Activated gamma-delta T cell treated with Interleukin-2 at 50 U/mL for 16 hours (primary cell): ENCODE results near the gene NDST4.

ENCODE experiments used
- DNase-seq: peaks from one replicate; pipeline ENCODE4 v3.0.0-alpha.2; 2020

The NDST4 gene

GRCh38 chr4:115113506-115114106, at the start of gene NDST4:
NDST4 (minus strand) TSS chr4:115113620; CDS start chr4:115077036, 36,584 bp downstream.
- no peak for DNase-seq

DNA sequence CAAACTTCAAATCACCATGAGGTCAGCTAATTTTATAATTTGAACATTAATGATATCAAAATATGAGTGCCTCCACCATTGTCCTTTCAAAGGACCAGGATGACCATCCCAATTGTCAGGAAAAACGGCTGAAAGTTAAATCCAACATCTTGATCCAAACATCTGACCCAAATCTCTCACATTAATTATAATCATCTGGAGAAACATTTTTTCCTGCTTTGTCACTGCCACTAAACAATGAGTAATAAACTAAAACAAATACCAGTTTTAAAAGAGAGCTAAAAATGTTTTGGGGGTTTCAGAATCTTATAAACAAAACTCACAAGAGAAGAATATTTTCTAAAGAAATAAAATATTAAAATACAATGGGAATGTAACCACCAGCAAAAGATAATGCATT, 45.7 kb upstream of the NDST4 start:
- no peak for DNase-seq

DNA sequence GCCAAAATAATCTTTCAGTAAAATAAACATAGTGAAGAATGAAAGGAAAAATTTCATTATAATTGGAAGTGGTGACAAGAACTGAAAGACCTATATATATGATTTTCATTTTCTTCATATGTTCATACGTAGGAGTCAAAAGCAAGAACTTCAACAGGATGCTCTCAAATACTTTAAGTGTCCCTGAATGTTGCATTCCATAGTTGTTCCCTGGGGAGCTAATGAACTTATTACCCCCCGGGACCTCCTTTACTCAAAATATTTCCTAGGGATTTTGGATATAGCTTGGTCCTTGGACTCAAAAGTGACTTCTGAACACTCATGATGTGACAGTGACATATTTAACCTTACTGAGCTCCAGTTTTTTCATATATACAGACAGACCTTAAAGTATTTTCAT, 44.9 kb upstream of the NDST4 start:
- no peak for DNase-seq

GRCh38 chr4:115154826-115155225, 41.4 kb upstream of the NDST4 start:
- no peak for DNase-seq

- DNase-seq, result no peak
These were observed 39.5 kb upstream of the NDST4 start for GRCh38 chr4:115152965-115153364.

- no peak for DNase-seq
These were observed 38.7 kb upstream of the NDST4 start for GRCh38 chr4:115152081-115152480.

GRCh38 chr4:115149106-115149505, 35.7 kb upstream of the NDST4 start:
- DNase-seq, result no peak

- no peak for DNase-seq
These were observed 32.2 kb upstream of the NDST4 start for GRCh38 chr4:115145393-115146160.

DNA sequence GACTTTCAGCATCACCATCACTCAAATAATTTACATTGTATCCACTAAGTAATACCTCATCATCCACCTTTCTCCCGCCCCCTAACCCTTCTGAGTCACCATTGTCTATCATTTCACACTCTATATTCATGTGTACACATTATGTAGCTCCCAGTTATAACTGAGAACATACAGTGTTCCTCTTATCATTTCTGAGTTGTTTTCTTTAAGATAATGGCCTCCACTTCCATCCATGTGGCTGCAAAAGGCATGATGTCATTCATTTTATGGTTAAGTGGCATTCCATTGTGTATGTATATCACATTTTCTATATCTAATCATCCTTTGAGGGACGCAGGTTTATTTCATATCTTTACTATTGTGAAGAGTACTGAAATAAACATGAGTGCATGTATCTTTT, 14.6 kb upstream of the NDST4 start:
- DNase-seq, result no peak

GRCh38 chr4:115126491-115126890, 13.1 kb upstream of the NDST4 start:
- no peak for DNase-seq

DNA sequence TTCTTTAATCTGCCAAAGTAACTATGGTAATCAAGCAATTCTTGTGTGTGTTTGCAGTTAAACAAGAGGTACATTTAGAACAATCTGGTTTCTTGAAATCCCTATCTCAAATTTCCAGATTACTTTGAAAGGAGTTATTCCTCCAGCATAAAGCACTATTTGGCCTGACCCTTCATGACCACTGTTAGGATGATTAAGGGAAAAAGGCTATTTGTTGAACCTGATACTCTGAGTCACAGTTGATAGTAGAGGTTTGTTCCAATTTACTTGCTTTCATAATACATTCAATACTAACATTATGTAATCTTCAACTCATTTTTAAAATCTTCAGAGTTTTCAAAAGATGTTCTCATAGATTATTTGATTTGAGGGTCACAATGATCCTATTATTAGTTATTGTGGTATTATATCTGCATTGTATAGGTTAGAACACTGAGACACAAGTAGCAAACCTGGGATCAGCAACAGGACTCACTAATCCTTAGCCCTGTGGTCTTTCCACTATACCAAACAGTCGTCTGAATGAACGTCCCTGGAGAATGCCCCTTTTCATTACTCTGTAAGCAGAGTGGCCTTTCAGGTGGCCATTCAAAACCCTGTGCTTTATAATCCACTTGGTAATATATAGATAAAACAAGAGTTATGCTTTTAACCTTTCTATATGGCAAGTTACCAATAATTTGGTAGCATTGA, 8.1 kb upstream of the NDST4 start:
- no peak for DNase-seq

DNA sequence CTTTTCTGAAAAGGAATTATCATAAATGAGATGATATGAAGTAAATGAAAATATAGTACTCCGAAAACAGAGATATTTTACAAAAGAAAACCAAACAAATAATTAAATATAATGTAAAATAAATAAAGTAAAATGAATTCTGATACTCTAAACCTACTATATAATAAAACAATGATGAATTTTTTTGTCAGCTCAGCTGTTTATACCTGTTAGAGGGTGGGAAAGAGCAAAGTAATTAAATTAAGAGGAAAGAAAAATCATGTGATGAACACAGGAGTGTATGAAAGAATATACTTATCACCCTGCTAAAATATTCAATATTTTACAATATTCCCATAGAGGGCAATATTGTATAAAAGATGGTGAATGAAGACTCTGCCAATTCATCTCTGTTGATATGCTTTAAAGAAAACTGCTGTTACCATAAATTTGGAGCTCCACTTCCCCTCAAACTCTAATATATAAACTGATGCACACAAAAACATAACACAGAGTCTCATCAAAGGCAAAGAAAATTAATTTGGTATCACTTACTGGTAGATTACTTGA, 6.5 kb upstream of the NDST4 start:
- DNase-seq, result no peak

DNA sequence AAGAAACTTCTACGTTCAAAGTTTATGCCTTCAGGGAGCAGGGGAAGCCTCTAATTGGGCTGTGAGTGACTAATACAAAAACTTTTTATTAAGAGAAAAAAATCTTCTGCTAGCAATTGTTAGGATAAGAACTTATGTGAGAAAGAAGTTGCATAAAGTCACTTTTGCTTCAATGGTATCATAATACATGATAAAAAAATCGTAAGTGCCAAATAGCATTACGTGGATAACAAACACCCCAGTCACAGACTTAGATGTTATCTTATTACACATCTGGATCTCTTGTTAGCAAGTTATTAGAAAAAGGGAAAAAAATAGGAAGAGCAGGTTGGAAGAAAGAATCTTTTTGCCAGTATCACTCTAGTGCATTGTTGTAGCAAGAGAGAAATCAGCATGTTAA, 4.2 kb upstream of the NDST4 start:
- no peak for DNase-seq

DNA sequence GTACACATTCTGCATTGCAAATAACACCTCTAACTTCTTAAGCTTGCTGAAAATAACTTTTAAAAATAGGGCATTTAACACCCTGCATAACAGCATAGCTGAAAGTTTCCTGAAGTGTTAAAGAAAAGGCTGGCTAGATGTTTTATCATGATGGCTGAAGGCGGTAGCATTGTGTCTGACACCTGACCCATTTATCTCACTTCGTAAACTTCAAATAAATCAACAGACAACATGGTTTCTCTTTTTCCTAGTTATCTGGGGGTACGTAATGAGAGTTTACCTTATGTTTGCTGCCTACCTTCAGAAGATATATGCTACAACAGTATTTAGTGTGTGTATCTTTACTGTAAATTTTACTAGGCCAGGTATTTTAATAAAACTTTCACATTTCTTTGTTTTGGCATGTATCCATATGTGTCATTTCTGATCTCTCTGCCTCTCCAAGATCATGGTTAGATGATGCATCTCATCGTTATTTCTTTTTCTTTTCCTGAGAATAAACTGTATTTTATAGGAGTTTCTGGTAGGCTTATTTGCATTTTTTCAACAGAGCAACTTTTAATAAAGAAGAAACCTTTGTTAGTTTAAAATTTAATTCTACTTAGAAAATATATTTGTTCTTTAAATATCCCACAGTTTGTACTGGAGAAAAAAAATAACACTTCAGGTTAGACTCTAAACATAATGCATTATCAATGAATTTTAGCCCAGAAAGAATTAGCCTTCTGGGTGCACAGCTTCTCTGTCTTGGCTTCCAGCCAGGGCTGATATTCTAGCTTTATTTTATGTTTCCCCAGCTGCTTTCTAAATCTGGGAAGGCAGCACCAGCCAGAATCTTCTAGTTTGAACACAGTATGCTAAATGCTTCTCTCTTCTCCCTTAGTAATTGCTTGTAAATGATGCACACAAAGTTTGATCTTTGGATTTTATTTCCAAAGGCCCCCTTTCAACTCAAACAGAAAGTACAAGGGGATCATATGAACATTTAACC, 2.9 kb downstream of the NDST4 start:
- DNase-seq, result no peak

GRCh38 chr4:115108850-115109249, 4.6 kb downstream of the NDST4 start:
- DNase-seq, result no peak

DNA sequence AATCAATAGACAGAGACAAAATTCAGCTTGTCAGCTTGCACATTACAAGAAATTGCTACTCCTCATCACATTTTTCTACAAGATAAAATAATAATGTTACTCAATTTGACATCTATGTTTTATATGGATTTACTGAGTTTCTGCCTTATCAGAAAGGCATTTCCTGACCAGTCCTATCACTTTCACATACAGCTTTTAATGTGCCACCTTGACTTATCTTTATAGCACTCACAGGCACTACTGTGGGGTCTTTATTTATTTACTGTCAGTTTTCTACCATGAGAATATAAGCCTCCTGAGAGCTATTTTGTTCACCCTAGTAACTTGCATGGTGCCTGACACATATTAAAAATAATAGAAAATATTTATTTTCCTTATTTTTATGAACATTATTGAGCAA, 6.0 kb downstream of the NDST4 start:
- no peak for DNase-seq

DNA sequence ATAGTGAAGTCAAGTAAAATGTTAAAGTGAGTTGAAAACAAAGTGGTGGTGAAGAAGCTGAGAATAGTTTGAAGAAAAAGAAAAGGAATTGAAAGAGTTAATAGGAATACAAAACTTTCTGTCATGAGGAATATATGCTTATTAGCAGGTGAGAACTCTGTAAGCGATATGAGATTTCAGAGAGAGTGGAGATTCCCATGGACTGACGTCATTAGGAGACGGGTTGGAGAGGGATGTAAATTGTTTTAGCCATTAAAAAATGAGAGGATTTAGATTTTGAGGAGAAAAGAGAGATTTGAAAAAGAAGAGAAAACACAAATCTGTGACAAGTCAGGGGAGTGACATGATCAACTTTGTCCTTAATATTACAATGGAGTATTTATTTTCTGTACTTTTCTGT, 11.7 kb downstream of the NDST4 start:
- no peak for DNase-seq

- no peak for DNase-seq
These were observed 22.8 kb downstream of the NDST4 start for GRCh38 chr4:115090483-115091075.

GRCh38 chr4:115082633-115083032, 30.8 kb downstream of the NDST4 start:
- DNase-seq, result no peak

GRCh38 chr4:115076691-115077090, 36.7 kb downstream of the NDST4 start:
- DNase-seq, result no peak

GRCh38 chr4:115058533-115058932, 54.9 kb downstream of the NDST4 start:
- no peak for DNase-seq

GRCh38 chr4:115054836-115055235, 58.6 kb downstream of the NDST4 start:
- no peak for DNase-seq
